NK-92 (cell line): ENCODE measurements around the gene ZSCAN20.

Source experiments
- DNase-seq: peaks from one replicate; lab custom pipeline; 2025; ENCODE audit not compliant: unreplicated experiment; lab: John Stamatoyannopoulos, UW

ZSCAN20 gene

DNA sequence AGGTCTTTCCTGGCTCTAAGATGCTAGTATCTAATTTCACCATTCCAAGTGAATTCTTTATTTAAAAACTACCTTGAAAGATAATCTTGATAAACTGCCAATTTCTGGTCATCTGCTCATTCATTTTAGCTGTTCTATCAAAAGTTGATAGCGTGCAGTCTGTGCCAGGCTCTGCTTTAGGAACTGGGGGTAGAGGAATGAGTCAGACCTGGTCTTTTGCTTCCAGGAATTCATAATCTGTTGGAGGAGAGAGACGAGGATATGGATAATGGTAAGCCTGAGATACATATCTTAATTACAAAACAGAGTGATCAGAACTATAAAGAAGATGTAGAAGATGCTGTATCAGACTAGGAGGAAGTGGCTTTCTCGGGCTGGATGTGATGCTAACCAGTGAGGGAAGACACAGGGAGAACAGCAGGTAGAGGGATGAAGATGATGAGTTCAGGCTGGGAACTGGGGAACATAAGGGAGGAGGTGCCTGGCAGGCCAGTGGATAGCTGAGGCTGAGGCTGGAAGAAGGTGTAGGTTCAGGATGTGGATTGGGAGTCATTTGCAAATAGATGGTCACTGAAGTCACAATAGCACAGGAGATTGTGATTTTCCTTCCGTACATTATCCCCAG is 29.3 kb upstream of the ZSCAN20 start:
- DNase-seq, result no peak

- DNase-seq, result no peak
Observed at GRCh38 chr1:33443705-33444180, 28.7 kb upstream of the ZSCAN20 start.

DNA sequence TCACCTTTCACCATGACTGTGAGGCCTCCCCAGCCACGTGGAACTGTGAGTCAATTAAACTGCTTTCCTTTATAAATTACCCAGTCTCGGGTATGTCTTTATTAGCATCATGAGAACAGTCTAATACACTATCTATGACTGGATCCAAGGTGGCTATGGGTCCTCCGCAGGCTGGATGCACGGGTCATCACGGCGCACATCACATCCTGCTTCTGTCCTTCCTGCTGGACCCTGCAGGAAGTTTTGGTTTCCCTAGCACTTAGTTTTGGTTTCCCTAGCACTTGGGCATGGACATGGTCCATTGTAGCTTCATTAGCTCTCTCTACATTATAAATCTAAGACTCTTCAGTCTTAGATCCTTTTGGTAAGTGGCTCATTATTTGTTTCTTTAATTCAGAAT is 27.3 kb upstream of the ZSCAN20 start:
- DNase-seq, result no peak

DNA sequence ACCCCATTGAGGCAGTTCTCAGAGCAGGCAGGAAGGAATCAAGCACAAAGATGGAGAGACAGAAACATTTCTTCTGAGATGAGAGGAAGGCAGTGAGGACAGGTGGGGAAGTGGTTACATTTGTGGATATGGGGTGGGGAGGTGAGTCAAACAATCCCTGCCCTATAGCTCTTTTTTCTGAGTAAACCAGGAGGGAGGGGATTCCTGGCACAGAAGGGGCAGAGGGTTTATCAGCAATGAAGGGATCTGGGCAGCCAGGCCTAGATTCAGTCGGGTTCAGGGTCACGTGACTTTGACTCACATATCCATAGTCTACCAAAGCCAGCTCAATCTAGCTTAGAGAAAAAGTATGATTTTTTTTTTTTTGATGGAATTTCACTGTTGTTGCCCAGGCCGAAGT is 25.9 kb upstream of the ZSCAN20 start:
- no peak for DNase-seq

DNA sequence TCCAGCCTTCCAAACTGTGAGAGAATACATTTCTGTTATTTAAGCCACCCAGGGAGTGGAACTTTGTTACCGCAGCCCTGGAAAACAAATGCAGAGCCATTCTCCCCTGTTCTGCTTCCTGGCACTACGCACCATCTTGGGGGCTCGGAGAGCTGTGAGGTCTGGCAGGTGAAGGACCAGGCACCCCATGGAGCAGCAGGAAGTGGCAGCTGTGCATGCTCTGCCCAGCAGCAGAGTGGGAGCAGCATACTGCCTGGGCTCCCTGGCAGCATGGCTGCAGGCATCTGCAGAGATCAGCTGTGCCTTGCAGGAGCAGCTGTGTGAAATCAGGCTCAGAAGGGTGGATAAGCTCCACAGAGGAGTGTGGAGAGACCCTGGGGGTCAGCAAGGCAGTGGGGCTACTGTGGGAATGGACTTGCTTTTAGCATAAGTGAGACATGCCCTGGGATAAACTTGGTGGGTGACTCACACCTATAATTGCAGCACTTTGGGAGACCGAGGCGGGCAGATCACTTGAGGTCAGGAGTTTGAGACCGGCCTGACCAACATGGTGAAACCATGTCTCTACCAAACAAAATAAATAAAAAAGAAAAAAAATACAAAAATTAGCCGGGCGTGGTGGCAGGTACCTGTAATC is 17.7 kb upstream of the ZSCAN20 start:
- no peak for DNase-seq

DNA sequence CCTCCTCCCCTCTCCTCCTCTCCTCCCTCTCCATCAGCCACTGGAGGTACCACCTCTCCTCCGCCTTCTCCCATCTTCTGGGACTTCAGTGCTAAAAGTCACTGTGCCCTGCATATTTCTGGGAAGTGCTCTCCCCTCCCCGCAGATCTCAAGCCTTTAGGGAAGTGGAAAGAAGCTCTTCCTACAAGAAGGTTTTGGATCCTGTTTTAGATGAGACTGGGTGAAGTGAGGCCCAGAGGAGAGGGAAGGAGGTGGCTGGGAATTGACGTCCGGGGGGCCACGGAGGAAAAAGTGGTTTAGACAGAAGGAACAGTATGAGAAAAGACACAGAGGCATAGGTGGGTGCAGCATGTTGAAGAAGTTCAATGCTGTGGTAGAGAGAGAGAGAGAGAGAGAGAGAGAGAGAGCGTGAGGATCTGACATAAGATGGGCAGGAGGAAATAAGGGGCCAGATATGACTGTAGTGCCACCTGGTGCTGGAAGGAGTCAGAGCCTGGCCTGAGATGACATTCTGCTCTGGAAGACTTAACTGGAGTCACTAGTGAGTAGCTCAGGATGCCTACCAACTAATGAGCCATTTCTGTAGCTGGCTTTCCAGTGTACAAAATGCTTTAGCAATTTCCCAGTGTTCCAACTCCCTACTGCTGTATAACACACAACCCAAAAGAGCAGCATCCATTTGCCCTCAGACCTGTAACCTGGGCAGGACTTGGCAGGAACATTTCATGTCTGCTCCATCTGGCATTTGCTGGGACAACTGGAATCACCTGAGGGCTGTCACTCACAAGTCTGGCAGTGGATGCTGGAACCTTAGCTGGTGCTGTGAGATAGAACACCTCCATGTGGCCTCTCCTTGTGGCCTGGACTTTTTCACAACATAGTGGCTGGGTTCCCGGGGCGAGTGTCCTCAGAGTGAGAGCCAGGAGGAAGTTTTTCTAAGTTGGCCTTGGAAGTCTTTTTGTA is 16.6 kb upstream of the ZSCAN20 start:
- DNase-seq, result no peak

- DNase-seq, result no peak
Observed at GRCh38 chr1:33456502-33456886, 16.0 kb upstream of the ZSCAN20 start.

DNA sequence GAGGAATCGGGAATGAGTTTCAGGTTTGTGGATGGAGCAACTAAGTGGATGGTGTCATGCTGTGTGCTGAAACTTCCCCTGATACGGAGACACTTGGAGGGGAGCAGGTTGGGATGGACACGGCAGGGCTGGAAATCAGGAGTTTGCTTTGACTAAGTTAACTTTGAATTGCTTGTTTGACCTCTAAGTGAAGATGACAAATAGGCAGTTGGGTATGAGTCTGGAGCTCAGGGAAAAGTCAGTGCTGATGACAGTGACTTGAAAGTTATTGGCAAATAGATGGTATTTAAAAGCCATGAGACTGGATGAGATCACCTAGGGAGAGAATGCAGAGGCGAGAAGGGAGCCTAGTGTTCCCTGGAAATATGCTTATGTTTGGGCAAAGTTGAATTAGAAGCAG is 12.8 kb upstream of the ZSCAN20 start:
- DNase-seq, result no peak

DNA sequence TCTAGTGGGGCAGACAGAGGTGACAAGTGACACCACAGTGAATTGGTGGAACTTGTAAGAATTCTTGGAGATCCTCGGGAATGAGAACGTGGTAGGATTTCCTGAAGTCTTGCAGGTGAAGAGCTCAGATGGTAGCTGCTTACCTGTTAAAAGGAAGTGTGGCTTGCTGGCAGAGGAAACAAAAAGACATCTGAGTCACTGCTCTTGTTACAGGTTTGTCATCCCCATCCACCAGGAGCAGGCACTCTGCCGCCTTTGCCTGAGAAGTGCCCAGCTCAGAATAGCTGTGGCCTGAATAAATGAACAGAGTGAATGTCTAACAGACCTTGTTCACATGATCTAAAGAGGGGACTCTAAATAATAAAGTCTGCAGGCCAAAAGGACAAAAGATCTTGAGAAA is 12.3 kb upstream of the ZSCAN20 start:
- DNase-seq, result no peak

DNA sequence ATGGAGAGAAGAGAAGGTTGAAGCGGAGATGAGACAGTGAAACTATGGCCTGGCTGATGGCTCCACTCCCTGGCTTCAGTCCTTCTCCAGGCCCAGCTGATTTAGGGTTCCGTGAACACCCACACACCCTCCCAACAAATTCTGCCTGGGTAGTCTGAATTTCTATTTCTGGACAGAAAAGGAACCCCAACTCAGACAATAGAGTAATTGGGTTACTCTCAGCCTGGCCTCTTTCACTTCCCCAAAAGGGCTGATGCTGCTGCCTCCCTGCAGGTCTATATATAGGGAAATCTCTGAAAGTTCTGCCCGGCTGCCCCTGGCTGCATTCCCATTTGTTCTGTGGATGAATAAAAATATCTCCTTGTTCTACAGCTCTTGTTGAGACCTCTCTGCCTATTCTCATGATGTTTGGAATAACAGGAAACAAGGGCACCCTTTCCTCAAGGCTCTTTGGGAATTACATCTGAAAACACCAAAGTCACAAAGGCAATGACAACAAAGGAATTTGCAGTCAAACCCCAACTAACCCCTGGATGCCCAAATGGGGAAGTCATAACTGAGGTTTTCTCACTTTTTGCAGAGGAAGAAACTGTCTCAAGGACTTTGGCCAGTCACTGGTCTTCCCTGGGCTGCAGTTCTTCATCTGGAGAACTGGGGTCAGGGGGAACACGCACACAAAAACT is 11.4 kb upstream of the ZSCAN20 start:
- DNase-seq, result no peak

DNA sequence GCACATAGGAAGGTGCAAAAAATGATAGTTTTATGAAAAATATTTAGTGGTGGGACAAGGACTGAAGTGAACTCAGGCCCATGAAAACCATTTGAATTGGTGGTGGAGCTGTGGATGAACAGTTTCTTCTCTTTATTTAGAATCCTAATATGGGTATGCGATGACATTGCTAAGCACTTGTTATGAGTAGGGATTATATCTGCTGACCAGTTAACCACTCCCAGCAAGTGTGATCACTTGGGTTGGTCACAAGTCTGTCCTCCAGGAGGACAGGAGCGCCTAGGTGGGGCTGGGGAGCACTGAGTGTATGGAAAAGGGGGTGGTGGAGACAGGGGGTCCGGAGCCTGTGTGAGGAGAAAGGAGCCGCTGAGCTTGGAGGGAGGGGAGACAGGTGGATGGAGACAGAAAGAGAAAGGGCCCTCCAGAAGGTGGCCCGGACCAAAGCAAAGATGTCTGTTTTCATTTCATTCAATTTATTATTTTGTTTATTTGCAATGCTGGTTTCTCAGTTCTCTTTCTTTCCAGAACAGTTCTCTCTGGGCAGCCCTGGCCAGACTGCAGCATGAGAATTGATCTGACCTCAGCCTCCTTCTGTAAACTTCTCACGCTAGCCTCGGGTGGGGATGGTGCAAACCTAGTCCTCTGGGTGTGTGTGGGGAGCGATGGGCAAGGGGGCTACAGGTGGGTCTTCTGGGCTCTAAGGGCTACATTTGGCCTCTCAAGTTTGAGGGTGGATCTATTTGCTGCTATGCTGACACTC is 9.9 kb upstream of the ZSCAN20 start:
- DNase-seq, result no peak

- no peak for DNase-seq
Observed at GRCh38 chr1:33464552-33464951, 7.9 kb upstream of the ZSCAN20 start.

- DNase-seq, result no peak
Observed at GRCh38 chr1:33465316-33465715, 7.1 kb upstream of the ZSCAN20 start.

- no peak for DNase-seq
Observed at GRCh38 chr1:33466159-33466558, 6.3 kb upstream of the ZSCAN20 start.

DNA sequence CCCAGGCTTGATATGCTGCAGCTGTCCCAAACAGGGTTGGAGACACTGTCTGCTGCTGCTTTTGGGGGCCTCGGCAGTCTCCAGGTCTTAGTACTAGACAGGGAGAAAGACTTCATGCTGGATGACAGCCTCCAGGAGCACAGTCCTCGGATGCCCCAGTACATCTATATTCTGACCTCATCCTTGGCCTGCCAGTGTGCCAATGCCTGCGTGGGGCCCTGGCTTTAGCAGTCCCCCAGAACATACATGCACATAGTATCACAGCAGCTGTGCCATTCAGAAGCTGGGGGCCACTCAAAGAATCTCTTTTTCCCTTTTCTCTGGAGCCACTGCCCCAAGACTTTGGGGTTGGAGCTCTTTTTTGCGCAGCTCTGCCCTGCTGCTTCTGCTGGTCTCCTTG is 4.4 kb upstream of the ZSCAN20 start:
- no peak for DNase-seq

- no peak for DNase-seq
Observed at GRCh38 chr1:33468531-33468930, 3.9 kb upstream of the ZSCAN20 start.

DNA sequence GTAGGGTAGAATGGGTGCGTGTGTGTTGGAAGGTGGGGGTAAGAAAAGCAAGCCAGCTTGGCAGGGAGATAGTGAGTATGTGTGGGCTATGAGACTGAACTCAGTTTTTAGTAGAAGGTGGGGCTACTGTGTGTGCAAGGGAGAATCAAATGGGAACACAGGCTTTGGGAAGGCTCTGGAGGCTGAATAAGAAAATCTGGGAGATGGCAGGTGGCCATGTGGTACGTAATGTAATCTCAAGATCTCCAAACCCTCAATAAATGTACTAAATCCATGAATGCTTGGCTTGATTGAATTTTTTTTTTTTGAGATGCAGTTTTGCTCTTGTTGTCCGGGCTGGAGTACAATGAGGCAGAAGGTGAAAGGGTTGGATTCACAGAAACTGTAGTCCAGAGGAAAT is 3.5 kb upstream of the ZSCAN20 start:
- no peak for DNase-seq

DNA sequence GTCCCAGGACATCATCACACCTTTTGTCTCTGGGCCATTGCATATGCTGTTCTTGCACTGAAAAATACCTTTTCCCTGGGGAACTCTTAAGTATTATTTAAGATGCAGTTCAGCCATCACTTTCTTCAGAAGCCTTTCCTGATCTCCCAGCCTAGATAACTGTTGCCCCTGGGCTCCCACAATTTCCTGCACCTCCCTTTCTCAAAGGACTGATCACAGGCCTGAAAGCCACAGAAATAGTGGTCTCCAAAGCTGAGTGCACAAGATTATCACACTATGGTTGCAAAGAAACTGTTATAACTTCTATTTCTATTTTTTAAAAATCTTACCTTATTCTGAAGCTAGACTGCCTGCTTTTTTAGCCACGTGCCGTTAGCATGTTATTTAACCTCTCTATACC is 2.8 kb upstream of the ZSCAN20 start:
- no peak for DNase-seq

DNA sequence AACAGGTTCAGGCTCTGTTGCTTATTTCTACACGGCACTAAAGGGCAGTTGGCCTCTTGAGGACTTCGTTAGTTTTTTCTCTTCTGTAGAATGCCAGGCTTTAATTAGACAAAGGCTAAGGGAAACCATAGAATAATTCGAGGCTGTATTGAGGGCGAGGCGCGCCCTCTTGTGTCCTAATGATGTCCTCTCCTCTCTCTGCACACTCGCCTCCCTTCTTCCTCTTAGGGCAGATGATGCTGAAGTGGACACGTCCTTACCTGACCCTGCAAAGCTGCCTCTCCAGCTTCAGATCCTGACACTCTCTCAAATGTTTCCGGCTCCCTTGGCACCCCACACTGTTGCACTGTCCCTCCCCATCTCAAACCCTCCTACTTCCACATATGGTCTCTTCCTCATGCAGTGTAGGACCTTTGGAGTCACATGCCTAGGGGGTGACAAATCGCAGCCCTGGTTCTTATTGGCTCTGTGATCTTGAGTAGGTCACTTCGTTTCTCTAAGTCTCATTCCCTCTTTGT is 1.9 kb upstream of the ZSCAN20 start:
- DNase-seq, result no peak

DNA sequence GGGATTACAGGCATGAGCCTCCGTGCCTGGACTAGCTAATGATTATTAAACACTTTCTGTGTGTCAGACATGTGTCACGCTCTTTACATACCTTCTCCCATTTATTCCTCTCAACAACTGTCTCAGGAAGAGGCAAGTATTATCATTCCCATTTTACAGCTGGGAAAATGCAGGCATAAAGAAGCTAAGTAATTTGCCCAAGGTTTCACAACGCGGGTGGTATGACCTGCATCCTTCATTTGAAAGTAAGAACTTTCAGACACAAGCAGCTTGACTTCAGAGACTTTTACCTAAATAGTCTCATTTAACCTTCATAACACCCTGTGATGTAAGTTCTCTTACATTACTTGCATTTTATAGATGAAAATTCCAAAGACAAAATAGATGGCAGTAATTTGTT is 1.0 kb upstream of the ZSCAN20 start:
- no peak for DNase-seq
